SH-SY5Y (cell line): Measurements from ENCODE around the gene USH2A.

Source experiments
- GATA2 ChIP-seq: IDR thresholded peaks from 2 replicates; pipeline ENCODE4 v1.6.1; 2011; ENCODE audit warnings: mild to moderate bottlenecking, low read depth, low read length
- GATA3 ChIP-seq: IDR thresholded peaks from 2 replicates; pipeline ENCODE4 v1.6.1; 2011; ENCODE audit warnings: low read depth, mild to moderate bottlenecking, low read length, moderate library complexity

- TF ChIP-seq GATA2 (no peak), GATA3 (no peak)
These were observed 237.1 kb downstream of the USH2A start for GRCh38 chr1:216186141-216186540.
